GM18519 (cell line): ENCODE results near the gene CHST11.
"Not testable (repeated sequence)": the region's sequence is repeated elsewhere in the genome, so short reads cannot be mapped to it uniquely, and the experiment has no call there.

ENCODE experiments used
- ATAC-seq: cut with Tn5 transposase; IDR thresholded peaks from one replicate; pipeline ENCODE4 v1.9.1; 2021; ENCODE audit warnings: mild to moderate bottlenecking, moderate library complexity; ENCODE audit not compliant: unreplicated experiment, low FRiP score

The CHST11 gene

DNA sequence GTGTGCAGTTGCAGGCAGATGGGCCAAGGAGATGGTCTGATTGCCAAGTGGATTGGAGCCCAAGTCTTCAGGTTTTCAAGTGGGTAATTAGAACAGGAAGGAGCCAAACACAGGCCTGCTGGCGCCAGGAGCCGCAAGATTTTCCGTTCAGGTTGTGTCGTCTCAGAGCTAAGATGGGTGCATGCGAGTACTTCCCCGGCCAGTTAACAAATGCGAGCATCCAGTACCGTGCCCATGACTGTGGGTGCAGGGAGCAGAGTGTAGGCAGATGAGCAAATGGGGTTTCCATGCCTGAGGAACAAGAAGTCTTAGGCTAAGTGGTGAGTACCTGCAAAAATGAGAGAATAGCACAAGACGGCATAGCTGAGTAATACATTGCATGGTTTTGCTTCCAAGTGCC is 90.5 kb downstream of the CHST11 start:
- ATAC-seq: no peak

- no peak for ATAC-seq
Measured at GRCh38 chr12:104549815-104550480, 93.2 kb downstream of the CHST11 start.

GRCh38 chr12:104551313-104551931 is 94.7 kb downstream of the CHST11 start:
- ATAC-seq: no peak

GRCh38 chr12:104553421-104553820 is 96.7 kb downstream of the CHST11 start:
- ATAC-seq: no peak

- ATAC-seq: no peak
Measured at GRCh38 chr12:104555648-104556047, 98.9 kb downstream of the CHST11 start.

DNA sequence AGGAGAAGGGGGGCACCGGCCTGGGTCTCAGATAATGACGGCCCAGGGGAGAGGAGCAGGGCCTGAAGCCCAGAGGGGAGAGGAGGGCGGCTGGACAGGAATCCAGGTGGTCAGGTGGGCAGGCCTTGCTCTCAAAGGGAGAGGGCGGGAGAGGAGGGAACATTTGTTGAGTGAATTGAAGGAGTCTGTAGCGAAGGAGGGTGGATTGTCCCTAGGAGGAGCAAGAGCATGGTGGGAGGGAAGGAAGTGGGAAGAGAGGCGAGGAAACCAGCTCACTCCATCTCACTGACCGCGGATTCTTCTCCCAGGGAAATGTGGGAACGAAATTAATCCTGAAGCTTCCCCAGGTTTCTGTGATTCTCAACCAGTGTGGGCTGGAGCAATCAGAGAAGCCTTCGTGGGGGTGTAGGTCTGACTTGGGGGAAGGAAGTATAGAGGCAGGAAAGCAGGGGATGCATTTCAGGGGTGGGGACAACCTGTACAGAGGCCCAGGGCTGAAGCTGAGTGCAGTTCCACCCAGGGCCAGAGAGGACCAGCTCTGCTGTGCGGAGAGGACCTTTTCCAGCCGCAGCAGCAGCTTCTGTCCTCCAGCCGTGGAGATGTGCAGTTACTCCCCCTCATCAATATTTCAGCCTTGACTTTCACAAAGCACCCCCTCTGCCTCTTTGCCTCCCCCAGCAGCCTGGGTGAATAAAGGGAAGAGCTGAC is 100.9 kb downstream of the CHST11 start:
- ATAC-seq: no peak

DNA sequence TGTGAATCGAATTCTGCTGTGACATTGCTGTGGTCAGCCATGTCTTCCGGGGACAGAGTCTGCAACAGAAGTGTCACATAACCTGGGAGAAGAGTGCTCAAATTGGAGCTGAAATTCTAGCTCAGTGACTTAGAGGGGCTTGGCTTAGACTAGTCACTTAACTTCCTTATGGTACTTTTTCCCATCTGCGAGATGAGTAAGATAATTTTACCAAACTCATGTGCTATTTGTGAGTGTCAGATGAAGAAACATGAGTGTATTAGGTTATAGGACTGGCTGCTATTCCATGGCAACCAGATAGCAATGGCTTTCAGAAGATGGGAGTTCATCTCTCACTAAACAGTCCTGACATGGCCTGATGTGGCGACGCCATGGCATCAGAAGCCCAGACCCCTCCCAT is 104.1 kb downstream of the CHST11 start:
- no peak for ATAC-seq

DNA sequence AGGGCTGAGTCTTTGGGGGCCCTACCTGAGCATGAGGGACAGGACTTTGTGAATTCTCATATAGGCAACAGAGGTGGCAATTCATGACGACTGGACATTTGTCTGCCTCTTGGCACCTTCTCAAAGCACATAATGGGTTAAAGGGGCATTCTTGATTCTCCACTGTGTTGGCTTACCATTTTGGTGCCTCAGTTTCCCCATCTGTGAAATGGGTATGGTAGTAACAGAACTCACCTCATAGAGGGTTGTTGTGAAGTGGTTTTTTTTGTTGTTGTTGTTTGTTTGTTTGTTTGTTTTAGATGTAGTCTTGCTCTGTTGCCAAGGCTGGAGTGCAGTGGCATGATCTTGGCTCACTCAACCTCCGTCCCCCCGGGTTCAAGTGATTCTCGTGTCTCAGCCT is 106.0 kb downstream of the CHST11 start:
- no peak for ATAC-seq

DNA sequence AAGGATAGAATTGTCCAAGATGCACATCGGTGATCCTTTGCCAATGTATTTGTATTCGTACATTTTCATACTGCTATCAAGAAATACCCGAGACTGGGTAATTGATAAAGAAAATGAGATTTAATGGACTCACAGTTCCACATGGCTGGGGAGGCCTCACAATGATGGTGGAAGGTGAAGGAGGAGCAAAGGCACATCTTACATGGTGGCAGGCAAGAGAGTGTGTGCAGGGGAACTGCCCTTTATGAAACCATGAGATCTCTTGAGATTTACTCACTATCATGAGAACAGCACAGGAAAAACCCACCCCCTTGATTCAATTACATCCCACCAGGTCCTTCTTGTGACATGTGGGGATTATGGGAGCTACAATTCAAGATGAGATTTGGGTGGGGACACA is 107.9 kb downstream of the CHST11 start:
- ATAC-seq: not testable (repeated sequence)

DNA sequence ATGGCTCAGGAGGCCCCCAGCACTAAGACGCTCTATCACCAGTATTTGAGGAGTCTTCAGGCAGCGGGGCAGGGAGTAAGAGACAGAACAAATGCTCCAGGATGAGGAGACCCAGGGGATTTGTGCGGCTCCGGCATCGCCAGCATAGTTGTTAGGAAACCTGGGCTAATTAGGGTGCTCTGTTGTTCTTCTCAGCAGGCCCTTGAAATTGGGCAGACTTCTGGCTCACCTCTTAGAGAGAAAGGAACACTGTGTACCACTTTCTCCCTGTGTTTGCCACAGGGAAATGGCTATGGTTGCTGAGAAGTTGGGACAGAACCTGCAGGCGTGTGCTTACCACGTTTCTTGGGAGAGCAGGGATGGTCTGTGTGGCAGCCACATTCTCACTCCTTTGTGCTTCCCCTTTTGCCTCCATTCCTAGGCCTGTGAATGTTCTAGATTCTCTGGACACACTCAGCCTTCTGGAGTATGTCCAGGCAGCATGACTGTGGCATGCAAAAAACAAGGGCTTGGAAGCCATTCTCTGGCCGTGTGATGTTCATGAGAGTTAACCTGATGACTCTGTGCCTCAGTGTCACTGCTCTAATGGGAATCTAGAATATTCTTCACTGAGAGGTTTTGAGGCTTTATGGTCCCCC is 109.0 kb downstream of the CHST11 start:
- ATAC-seq: no peak

GRCh38 chr12:104566244-104566993 is 109.7 kb downstream of the CHST11 start:
- no peak for ATAC-seq

DNA sequence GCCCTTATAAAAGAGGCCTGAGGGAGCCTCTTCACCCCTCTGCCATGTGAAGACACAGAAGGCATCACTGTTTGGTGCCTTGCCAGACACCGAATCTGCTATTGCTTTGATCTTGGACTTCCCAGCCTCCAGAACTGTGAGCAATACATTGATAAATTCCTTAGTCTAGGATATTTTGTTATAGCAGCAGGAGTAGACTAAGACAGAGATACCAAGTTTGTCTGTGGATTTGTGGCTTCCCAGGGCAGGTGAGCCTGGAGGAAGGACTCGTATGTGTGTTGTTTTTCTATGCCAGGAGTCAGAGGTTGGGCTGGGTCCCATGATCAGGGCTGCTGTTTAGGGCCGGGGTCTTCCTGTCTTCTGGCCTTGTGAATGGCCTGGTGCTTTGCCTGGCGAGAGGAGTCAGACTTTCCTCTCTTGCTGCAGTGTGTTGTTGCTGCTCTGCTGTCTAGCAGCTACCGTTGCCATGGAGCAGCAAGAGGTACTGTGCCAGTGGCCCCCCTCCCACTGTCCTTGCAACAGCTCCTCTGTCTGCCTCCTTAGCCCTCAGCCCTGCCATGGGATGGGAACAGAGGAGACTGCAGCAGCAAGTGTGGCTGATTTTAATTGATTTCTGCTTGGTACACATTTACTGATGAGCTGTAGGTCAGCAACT is 111.2 kb downstream of the CHST11 start:
- ATAC-seq: no peak

DNA sequence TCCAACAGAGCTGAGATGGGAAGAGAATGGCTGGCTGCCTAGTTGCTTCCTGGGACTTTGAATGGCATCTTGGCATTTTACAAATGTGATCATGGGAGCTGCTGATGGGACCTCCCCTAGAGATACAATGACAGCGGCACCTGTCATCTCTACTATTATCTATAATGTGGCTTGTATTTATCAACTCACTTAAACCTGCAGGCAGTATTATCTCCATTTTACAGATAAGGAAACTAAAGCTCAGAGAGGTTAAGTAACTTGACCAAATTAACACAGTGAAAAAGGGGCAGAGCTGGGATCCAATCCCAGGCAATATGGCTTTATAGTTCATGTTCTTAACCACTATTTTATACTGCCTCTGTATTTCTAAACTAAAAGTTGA is 111.7 kb downstream of the CHST11 start:
- ATAC-seq: no peak

- no peak for ATAC-seq
Measured at GRCh38 chr12:104568935-104569334, 112.2 kb downstream of the CHST11 start.

GRCh38 chr12:104569346-104570173 is 112.8 kb downstream of the CHST11 start:
- peak; percentile 65 for ATAC-seq

- peak; percentile 11 for ATAC-seq
Measured at GRCh38 chr12:104570174-104570907, 113.6 kb downstream of the CHST11 start.

DNA sequence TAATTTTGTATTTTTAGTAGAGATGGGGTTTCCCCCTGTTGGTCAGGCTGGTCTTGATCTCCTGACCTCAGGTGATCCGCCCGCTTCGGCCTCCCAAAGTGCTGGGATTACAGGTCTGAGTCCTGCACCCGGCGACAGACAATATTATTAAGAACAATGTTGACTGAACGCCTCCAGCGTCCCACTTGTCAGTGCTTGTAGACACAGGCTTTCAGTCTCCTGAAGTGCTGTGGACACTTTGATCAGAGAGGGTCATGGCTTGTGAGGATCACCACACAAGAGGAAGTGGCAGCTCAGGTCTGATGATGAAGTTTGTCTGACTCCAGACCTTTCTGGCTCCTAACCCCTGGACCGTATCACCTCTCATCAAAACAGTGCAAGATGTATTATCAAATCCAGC is 114.6 kb downstream of the CHST11 start:
- no peak for ATAC-seq

DNA sequence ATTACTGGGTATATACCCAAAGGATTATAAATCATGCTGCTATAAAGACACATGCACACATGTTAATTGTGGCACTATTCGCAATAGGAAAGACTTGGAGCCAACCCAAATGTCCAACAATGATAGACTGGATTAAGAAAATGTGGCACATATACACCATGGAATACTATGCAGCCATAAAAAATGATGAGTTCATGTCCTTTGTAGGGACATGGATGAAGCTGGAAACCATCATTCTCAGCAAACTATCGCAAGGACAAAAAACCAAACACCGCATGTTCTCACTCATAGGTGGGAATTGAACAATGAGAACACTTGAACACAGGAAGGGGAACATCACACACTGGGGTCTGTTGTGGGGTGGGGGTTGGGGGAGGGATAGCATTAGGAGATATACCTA is 117.6 kb downstream of the CHST11 start:
- not testable (repeated sequence) for ATAC-seq

- ATAC-seq: not testable (repeated sequence)
Measured at GRCh38 chr12:104574758-104575157, 118.0 kb downstream of the CHST11 start.
